Activated T-helper 17 cell treated with anti-CD3 and anti-CD28 coated beads, Interleukin-2, amount 50 U/mL, for 72 hours (primary cell): Measurements from ENCODE around the gene SLC7A9. TPM values are rescaled to one million over a fixed set of nuclear protein-coding genes. Genes with fewer than 3 reads are reported as not detected.
A peak's percentile ranks its signal among the peaks of the same experiment; 100 is the strongest.

Experiments
- ATAC-seq: fragments of 150-1000 bp; cut with Tn5 transposase; replicated peaks from 2 replicates; pipeline ENCODE4 v1.10.0; 2021; ENCODE audit warnings: mild to moderate bottlenecking, moderate library complexity
- H3K27ac Mint-ChIP-seq: one replicate; pipeline ENCODE4 v1.8.0; 2022; ENCODE audit warnings: mixed read lengths
- H3K27me3 Mint-ChIP-seq: one replicate; pipeline ENCODE4 v1.8.0; 2022; ENCODE audit warnings: mixed read lengths
- H3K36me3 Mint-ChIP-seq: one replicate; pipeline ENCODE4 v1.8.0; 2022; ENCODE audit warnings: low read depth, mild to moderate bottlenecking, mixed read lengths
- H3K4me1 Mint-ChIP-seq: one replicate; pipeline ENCODE4 v1.8.0; 2022; ENCODE audit warnings: mixed read lengths
- H3K4me3 Mint-ChIP-seq: one replicate; pipeline ENCODE4 v1.8.0; 2022; ENCODE audit warnings: mild to moderate bottlenecking, mixed read lengths
- H3K9me3 Mint-ChIP-seq: one replicate; pipeline ENCODE4 v1.8.0; 2022; ENCODE audit warnings: mixed read lengths
- total RNA-seq, 2 donors: library from RNA; stranded (reverse); gene quantifications; one replicate each; pipeline ENCODE4 v1.2.3, GENCODE V29; 2022

Gene SLC7A9
- under 1 TPM in 1 of 2 donors, not detected in 1; 0.56 TPM for total RNA-seq

DNA sequence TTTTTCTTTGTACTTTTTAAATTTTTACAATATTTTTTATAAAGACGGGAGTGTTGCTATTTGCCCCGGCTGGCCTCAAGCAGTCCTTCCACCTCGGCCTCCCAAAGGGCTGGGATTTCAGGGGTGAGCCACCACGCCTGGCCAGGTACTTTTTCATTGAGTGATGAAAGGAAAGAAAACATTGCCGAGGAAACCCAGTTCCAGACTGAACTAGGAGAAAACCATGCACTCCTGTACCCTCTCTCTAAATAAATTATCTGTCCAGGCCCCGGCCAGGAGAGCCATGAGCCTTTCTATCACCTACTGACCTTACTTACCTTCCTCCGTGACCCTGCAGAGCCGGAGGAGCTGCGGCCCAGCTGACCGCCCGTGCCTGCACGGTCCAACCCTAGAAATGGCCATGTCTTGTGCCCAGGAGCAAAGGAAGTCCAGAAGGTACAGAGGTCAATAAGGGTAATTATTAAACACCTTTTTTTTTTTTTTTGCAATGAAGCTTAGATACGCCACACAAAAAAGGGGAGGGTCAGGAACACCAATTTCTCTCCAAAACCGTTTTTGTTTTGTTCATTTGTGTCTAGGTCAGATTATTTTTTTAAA lies at the start of gene SLC7A9:
TSS of gene SLC7A9 (minus strand) at position 399 of the 597 bp plus-strand sequence. CDS start 1,233 bp downstream, outside the sequence.
- no peaks in the 10 kb centered on the region for H3K9me3 Mint-ChIP-seq
- H3K27ac Mint-ChIP-seq, result no peak within 1 kb of the TSS
- no peaks in the 10 kb centered on the region for H3K4me1 Mint-ChIP-seq
- no peaks in the 10 kb centered on the region for H3K36me3 Mint-ChIP-seq
- no peak within 1 kb of the TSS for H3K4me3 Mint-ChIP-seq
- H3K27me3 Mint-ChIP-seq, result no peaks in the 10 kb centered on the region
- no peak for ATAC-seq

DNA sequence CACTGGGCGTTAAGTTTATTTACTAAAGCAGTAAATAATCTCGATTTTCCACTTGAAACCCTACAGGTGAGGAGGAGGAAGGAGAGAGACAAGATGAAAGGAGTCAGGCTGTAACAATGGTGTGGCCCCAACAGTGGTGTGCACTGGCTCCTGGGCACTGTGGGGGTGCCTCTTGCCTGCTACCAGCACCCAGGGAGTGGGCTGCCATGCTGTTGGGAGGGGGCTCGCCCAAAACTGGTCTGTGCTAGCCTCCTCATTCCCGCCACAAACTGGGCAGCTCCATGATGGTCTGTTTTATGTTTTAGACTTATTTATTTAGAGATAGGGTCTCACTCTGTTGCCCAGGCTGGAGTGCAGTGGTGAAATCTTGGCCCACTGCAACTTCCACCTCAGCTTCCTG lies 49.8 kb upstream of the SLC7A9 start:
- no peak for ATAC-seq
- Mint-ChIP-seq H3K4me3 (no peak overlapping the region), H3K9me3 (no peaks in the 10 kb centered on the region), H3K36me3 (peaks cover 30% of the 10 kb centered on the region), H3K4me1 (no peaks in the 10 kb centered on the region), H3K27me3 (no peaks in the 10 kb centered on the region), H3K27ac (no peak overlapping the region)

DNA sequence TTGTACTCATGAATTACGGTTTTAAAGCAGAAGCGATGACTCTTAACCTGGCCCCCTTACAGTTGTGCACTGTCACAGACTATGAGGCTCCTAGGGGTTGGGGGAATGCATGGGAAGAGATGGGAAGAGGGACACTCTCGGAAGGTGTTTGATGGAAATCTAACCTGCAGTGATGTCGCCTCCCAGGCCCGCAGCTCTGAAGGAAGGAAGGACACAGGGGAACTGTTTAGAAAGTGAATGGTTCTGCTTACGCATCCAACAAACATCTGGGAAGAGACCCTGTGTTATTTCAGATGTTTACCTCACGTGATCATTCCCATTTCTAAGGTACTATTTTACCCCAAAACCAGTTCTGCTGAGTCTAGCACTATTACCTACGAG lies 48.0 kb upstream of the SLC7A9 start:
- H3K27me3 Mint-ChIP-seq, result no peaks in the 10 kb centered on the region
- H3K4me1 Mint-ChIP-seq, result no peaks in the 10 kb centered on the region
- H3K4me3 Mint-ChIP-seq, result no peak overlapping the region
- H3K27ac Mint-ChIP-seq, result no peak overlapping the region
- no peak for ATAC-seq
- peaks cover 22% of the 10 kb centered on the region for H3K36me3 Mint-ChIP-seq
- H3K9me3 Mint-ChIP-seq, result no peaks in the 10 kb centered on the region

DNA sequence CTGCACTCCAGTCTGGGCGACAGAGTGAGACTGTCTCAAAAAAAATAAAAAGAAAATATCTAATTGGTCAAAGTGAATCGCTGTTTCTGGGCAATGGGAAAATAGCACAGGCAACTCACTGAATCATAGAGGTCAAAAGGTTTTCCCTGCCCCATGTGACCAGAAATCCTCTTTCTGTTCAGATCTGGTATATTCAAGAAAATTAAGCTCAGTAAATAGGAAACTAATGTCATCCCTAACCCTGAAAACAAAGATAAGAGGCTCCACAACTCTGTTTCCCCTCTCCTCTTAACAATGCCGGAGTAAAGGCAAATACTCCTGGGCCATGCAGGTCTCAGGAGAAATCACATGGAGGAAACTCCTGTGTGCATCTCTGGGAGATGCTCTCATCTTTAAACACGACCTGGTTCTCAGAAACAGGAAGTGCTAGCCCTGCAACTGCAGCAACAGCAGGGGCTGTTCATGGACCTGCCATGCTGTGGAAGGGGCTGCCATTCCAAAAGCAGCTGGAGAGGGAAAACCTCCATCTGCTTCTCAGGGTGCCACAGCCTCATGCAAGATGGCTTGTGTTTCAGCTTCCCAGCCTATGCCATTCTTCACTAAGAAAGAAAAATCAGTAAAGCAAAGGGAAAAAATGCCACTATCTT lies 47.5 kb upstream of the SLC7A9 start:
- H3K9me3 Mint-ChIP-seq, result no peaks in the 10 kb centered on the region
- no peak overlapping the region for H3K4me3 Mint-ChIP-seq
- H3K36me3 Mint-ChIP-seq, result peaks cover 18% of the 10 kb centered on the region
- no peaks in the 10 kb centered on the region for H3K4me1 Mint-ChIP-seq
- ATAC-seq, result no peak
- no peaks in the 10 kb centered on the region for H3K27me3 Mint-ChIP-seq
- no peak overlapping the region for H3K27ac Mint-ChIP-seq

DNA sequence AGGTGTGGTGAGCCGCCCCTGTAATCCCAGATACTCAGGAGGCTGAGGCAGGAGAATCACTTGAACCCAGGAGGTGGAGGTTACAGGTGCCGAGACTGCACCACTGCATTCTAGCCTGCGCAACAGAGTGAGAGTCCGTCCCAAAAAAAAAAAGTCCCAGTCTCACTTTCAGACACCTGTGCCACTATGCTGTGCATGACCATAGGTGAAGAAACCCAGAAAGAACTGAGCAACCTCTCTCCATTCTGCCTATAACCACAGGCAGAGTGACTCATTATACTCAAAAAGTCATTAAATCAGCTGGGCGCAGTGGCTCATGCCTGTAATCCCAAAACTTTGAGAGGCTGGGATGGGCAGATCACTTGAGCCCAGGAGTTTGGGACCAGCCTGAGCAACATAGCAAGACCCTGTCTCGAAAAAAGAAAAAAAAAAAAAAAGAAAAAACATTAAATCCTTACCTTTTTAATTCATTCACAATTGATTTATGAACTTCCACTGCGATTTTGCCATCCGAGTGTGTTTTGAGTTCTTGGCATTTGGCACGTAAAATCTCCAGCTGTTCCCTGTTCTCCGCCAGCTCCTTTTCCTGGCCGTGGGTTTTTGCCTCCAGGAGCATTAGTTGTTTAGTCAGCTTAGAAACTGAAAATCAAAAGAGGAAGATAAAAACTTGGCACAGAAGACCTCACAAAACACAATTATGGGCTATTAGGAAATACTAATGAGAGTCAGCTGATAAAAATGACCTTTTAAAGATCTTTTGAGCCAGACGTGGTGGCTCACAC lies 45.5 kb upstream of the SLC7A9 start:
- no peak for ATAC-seq
- peaks cover 23% of the 10 kb centered on the region for H3K36me3 Mint-ChIP-seq
- H3K4me1 Mint-ChIP-seq, result no peaks in the 10 kb centered on the region
- no peak overlapping the region for H3K4me3 Mint-ChIP-seq
- H3K27me3 Mint-ChIP-seq, result no peaks in the 10 kb centered on the region
- H3K9me3 Mint-ChIP-seq, result no peaks in the 10 kb centered on the region
- no peak overlapping the region for H3K27ac Mint-ChIP-seq

DNA sequence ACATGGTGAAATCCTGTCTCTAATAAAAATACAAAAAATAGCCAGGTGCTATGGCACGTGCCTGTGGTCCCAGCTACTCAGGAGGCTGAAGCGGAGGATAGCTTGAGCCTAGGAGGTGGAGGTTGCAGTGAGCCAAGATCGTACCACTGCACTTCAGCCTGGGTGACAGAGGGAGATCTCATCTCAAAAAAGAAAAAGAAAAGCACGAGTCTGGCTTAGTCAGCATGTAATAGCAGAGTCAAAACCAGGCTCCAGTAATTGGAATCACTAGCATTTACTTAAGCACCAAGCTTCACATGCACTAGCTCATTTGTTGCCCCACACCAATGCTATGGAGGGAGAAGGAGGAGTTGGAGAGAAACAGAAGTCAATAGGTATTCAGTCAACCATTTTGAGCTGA lies 41.9 kb upstream of the SLC7A9 start:
- no peaks in the 10 kb centered on the region for H3K9me3 Mint-ChIP-seq
- no peaks in the 10 kb centered on the region for H3K4me1 Mint-ChIP-seq
- ATAC-seq, result no peak
- no peak overlapping the region for H3K27ac Mint-ChIP-seq
- peaks cover 36% of the 10 kb centered on the region for H3K36me3 Mint-ChIP-seq
- no peaks in the 10 kb centered on the region for H3K27me3 Mint-ChIP-seq
- H3K4me3 Mint-ChIP-seq, result no peak overlapping the region

DNA sequence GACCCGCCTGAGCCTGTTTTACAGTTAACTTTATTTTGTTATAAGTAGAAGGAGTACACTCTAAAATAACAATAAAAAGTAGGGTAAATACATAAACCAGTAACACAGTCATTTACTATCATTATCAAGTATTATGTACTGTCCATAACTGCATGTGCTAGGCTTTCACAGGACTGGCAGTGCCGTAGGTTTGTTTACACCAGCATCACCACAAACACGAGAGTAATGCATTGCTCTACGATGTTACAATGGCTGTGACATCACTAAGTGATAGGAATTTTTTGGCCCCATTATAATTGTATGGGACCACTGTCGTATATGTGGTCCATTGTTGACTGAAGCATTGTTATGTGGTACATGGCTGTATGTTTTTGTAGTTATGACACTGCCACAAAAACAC lies 41.3 kb upstream of the SLC7A9 start:
- no peak overlapping the region for H3K27ac Mint-ChIP-seq
- H3K9me3 Mint-ChIP-seq, result peaks cover 5% of the 10 kb centered on the region
- H3K4me3 Mint-ChIP-seq, result no peak overlapping the region

DNA sequence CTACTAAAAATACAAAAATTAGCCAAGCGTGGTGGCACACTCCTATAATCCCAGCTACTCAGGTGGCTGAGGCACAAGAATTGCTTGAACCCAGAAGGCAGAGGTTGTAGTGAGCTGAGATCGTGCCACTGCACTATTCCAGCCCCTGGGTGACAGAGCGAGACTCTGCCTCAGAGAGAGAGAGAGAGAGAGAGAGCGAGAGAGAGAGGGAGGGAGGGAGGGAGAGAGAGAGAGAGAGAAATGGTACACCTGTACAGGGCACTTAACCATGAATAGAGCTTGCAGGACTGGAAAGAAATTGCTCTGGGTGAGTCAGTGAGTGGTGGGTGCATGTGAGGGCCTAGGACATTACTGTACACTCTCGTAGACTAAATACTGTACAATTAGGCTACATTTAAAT lies 40.5 kb upstream of the SLC7A9 start:
- no peak for ATAC-seq
- Mint-ChIP-seq H3K27ac (no peak overlapping the region), H3K27me3 (no peaks in the 10 kb centered on the region), H3K9me3 (peaks cover 9% of the 10 kb centered on the region), H3K36me3 (peaks cover 40% of the 10 kb centered on the region), H3K4me1 (no peaks in the 10 kb centered on the region), H3K4me3 (no peak overlapping the region)

More for the DNA sequence above, 41.3 kb upstream of the SLC7A9 start:
- ATAC-seq, result no peak
- Mint-ChIP-seq H3K36me3 (peaks cover 40% of the 10 kb centered on the region), H3K4me1 (no peaks in the 10 kb centered on the region), H3K27me3 (no peaks in the 10 kb centered on the region)

DNA sequence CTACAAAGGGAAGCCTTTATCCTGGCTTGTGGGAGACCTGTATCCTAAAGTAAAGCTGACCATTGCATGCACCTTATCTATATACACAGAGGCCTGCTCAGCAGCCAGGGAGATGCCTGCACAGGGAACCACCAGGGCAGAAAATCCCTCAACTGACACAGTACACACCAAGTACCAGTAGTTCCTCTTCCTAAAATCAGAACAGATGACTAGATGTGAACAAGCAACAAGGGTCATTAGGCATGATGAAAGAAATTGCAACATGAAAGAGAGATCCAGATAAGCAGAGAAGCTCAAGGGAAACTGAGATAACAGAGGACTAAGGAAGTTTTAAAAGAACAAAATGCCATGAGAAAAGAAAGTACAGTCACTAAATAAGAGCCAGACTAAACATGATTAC lies 39.7 kb upstream of the SLC7A9 start:
- H3K36me3 Mint-ChIP-seq, result peaks cover 31% of the 10 kb centered on the region
- no peak overlapping the region for H3K27ac Mint-ChIP-seq
- ATAC-seq, result no peak
- H3K4me1 Mint-ChIP-seq, result no peaks in the 10 kb centered on the region
- H3K27me3 Mint-ChIP-seq, result no peaks in the 10 kb centered on the region
- H3K4me3 Mint-ChIP-seq, result no peak overlapping the region
- peaks cover 9% of the 10 kb centered on the region for H3K9me3 Mint-ChIP-seq

DNA sequence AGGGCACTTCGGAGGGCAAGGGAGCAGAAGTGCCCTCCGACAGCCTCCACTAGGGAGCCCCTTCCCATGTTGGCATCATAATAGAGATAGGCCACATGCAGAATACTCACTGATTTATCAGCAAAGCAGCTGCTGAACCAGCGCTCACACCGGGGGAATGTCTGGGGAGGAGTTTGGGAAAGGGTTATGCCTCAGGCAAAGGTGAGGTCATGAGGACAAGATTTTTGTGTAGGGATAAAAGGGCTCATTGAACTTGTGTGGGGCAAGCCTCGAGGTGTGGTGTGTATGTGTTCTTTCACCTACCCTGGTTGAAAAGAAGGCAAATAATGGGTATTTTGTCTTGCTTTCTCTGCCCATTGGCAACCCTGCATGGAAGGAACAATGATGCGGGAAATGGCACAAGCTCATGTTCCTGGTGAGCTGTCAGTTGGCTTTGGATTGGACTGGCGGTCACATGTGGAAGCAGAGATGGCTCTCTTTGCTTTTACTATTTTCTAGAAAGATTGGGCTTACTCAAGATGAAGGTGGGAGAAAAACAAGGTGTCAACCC lies 39.1 kb upstream of the SLC7A9 start:
- no peak for ATAC-seq
- no peaks in the 10 kb centered on the region for H3K4me1 Mint-ChIP-seq
- no peak overlapping the region for H3K4me3 Mint-ChIP-seq
- no peak overlapping the region for H3K27ac Mint-ChIP-seq
- H3K36me3 Mint-ChIP-seq, result peaks cover 30% of the 10 kb centered on the region
- H3K9me3 Mint-ChIP-seq, result peaks cover 9% of the 10 kb centered on the region
- H3K27me3 Mint-ChIP-seq, result no peaks in the 10 kb centered on the region

DNA sequence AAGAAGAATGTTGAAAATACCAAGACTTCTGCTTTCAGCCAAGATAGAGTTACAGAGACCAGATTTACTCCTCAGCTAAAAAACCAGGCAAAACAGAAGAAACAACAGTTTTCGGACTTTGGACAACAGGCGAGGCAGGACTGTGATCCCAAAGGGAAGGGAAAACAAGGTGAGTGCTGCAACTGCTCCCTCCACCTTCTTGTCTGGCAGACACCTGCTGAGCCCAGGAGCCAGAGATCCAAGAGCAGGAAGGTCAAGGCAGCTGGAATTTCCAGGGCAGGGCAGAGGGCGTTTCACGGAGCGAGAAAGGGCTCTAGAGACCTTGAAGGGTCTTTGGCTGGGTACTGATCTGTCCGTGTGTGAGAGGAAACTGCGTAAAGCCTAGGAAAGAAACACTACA lies 32.9 kb upstream of the SLC7A9 start:
- H3K4me3 Mint-ChIP-seq, result no peak overlapping the region
- no peak overlapping the region for H3K27ac Mint-ChIP-seq
- H3K4me1 Mint-ChIP-seq, result no peaks in the 10 kb centered on the region
- peaks cover 27% of the 10 kb centered on the region for H3K36me3 Mint-ChIP-seq
- no peaks in the 10 kb centered on the region for H3K27me3 Mint-ChIP-seq
- no peak for ATAC-seq
- H3K9me3 Mint-ChIP-seq, result peaks cover 9% of the 10 kb centered on the region

DNA sequence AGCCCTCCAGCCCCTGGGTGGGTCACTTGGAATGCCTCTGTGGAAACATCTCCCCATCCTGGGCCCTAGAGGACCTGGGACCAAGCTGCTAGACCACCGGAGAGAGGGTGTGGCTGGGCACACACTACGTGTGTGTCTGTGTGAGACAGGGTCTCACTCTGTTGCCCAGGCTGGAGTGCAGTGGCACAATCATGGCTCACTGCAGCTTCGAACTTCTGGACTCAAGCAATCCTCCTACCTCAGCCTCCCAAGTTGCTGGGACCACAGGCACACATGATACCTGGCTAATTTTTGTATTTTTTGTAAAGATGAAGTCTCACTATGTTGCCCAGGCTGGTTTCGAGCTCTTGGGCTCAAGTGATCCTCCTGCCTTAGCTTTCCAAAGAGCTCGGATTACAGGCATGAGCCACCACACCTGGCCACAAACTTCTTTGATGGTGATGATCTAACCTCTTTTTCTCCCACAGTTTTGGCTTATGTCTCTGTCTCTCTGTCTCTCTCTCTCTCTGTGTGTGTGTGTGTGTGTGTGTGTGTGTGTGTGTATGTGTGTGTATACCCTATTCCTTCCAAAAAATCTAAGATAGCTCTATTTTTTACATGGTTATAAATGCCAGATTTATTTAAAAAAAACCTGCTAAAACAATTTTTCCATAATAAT lies 32.1 kb upstream of the SLC7A9 start:
- no peak overlapping the region for H3K4me3 Mint-ChIP-seq
- H3K27ac Mint-ChIP-seq, result no peak overlapping the region
- H3K27me3 Mint-ChIP-seq, result no peaks in the 10 kb centered on the region
- no peak for ATAC-seq
- peaks cover 9% of the 10 kb centered on the region for H3K9me3 Mint-ChIP-seq
- peaks cover 30% of the 10 kb centered on the region for H3K36me3 Mint-ChIP-seq
- no peaks in the 10 kb centered on the region for H3K4me1 Mint-ChIP-seq

DNA sequence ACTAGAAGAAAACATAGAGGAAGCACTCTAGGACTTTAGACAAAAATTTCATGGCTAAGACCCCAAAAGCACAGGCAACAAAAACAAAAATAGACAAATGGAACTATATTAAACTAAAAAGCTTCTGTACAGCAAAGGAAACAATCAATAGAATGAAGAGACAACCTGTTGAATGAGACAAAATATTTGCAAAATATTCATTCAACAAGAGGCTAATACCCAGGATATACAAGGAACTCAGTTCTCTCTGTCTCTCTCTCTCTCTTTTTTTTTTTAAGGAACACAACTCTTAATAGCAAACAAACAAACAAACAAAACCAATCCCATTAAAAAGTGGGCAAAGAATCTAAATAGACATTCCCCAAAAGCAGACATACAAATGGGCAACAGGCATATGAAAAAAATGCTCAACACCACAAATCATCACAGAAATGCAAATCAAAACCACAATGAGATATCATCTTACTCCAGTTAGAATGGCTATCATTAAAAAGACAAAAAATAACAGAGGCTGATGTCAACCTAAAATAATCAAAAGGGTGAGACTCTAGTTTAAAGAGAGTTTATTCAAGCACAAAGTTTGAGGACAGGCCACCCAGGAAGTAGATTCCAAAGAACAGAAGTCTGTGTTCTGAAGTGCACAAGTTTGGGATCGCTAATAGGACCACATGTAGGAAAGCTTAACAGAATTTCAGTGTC lies 27.1 kb upstream of the SLC7A9 start:
- ATAC-seq, result no peak
- Mint-ChIP-seq H3K4me1 (peaks cover 4% of the 10 kb centered on the region), H3K4me3 (no peak overlapping the region), H3K27me3 (no peaks in the 10 kb centered on the region), H3K9me3 (peaks cover 15% of the 10 kb centered on the region), H3K36me3 (peaks cover 60% of the 10 kb centered on the region), H3K27ac (no peak overlapping the region)

DNA sequence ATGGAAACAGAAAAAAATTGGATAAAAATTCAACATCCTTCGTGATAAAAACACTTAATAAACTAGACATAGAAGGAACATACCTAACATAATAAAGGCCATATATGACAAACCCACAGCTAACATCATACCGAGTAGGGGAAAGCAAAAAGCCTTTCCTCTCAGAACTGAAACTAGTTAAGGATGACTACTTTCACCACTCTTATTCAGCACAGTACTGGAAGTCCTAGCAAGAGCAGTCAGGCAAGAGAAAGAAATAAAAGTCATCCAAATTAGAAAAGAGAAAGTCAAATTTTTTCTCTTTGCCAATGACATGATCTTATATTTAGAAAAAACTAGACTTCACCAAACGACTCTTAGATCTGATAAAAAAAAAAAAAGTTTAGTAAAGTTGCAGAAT lies 25.8 kb upstream of the SLC7A9 start:
- no peak overlapping the region for H3K4me3 Mint-ChIP-seq
- no peak overlapping the region for H3K27ac Mint-ChIP-seq
- peak; percentile 94 for ATAC-seq
- peaks cover 15% of the 10 kb centered on the region for H3K9me3 Mint-ChIP-seq
- no peaks in the 10 kb centered on the region for H3K27me3 Mint-ChIP-seq
- H3K36me3 Mint-ChIP-seq, result peaks cover 57% of the 10 kb centered on the region
- peaks cover 4% of the 10 kb centered on the region for H3K4me1 Mint-ChIP-seq
